HAP-1 (cell line): ENCODE results near the gene BEX1.
"Not testable (repeated sequence)": the region's sequence is repeated elsewhere in the genome, so short reads cannot be mapped to it uniquely, and the experiment has no call there.

Experiments
- DNase-seq, 2 experiments: peaks; one replicate each; pipeline ENCODE4 v3.0.0-alpha.2; 2016 to 2020; ENCODE audit warnings: low spot score in 2 of 2
- H3K27me3 ChIP-seq: fragments of 250-450 bp; sonication (Bioruptor Pico); 2 replicates; pipeline ENCODE4 v1.5.1; 2020; ENCODE audit warnings: low read depth, mild to moderate bottlenecking, moderate library complexity
- H3K36me3 ChIP-seq: fragments of 250-450 bp; sonication (Bioruptor Pico); replicated peaks from 2 replicates; pipeline ENCODE4 v1.5.1; 2020; ENCODE audit warnings: mild to moderate bottlenecking
- H3K4me1 ChIP-seq: fragments of 250-450 bp; sonication (Bioruptor Pico); 2 replicates; pipeline ENCODE4 v1.5.1; 2020; ENCODE audit warnings: mild to moderate bottlenecking
- H3K4me3 ChIP-seq: fragments of 250-450 bp; sonication (Bioruptor Pico); 2 replicates; pipeline ENCODE4 v1.5.1; 2020; ENCODE audit warnings: mild to moderate bottlenecking, moderate library complexity
- H3K9me3 ChIP-seq: fragments of 250-450 bp; sonication (Bioruptor Pico); 2 replicates; pipeline ENCODE4 v1.5.1; 2020; ENCODE audit warnings: mild to moderate bottlenecking, moderate library complexity
- in situ Hi-C: fragments of 300-500 bp; cut with MboI; formaldehyde crosslinking; loops from 3 replicates; pipeline ENCODE4 v1.14.3; 2020; ENCODE audit warnings: low sequenced_read_pairs, inconsistent platforms, mixed read lengths

The BEX1 gene

GRCh38 chrX:103063918-103064434, at the start of gene BEX1:
Gene BEX1 (minus strand): TSS chrX:103064171. CDS start chrX:103063274, 897 bp downstream.
- DNase-seq, result no peak
- H3K27me3 ChIP-seq, result no peaks in the 10 kb centered on the region
- H3K4me3 ChIP-seq, result no peak within 1 kb of the TSS
- no peaks in the 10 kb centered on the region for H3K36me3 ChIP-seq
- H3K4me1 ChIP-seq, result no peaks in the 10 kb centered on the region
- in situ Hi-C loops, result no loop called here
- H3K9me3 ChIP-seq, result no peaks in the 10 kb centered on the region

GRCh38 chrX:103109497-103109896, 45.5 kb upstream of the BEX1 start:
- H3K36me3 ChIP-seq, in situ Hi-C loops, DNase-seq, H3K4me3 ChIP-seq, H3K4me1 ChIP-seq, H3K27me3 ChIP-seq, H3K9me3 ChIP-seq: not testable (repeated sequence)

- H3K27me3 ChIP-seq, result no peaks in the 10 kb centered on the region
- H3K9me3 ChIP-seq, result no peaks in the 10 kb centered on the region
- no peak for DNase-seq
- no peaks in the 10 kb centered on the region for H3K36me3 ChIP-seq
- in situ Hi-C loops, result no loop called here
- H3K4me3 ChIP-seq, result no peak overlapping the region
- H3K4me1 ChIP-seq, result no peaks in the 10 kb centered on the region
Observed at GRCh38 chrX:103107836-103108235, 43.9 kb upstream of the BEX1 start.

- H3K27me3 ChIP-seq, DNase-seq, H3K4me3 ChIP-seq, H3K9me3 ChIP-seq, H3K36me3 ChIP-seq, H3K4me1 ChIP-seq, in situ Hi-C loops: not testable (repeated sequence)
Observed at GRCh38 chrX:103107227-103107737, 43.3 kb upstream of the BEX1 start.

GRCh38 chrX:103104370-103104769, 40.4 kb upstream of the BEX1 start:
- H3K36me3 ChIP-seq, H3K9me3 ChIP-seq, H3K4me1 ChIP-seq, in situ Hi-C loops, H3K4me3 ChIP-seq, H3K27me3 ChIP-seq, DNase-seq: not testable (repeated sequence)

GRCh38 chrX:103103866-103104265, 39.9 kb upstream of the BEX1 start:
- H3K4me3 ChIP-seq, H3K36me3 ChIP-seq, in situ Hi-C loops, H3K27me3 ChIP-seq, H3K9me3 ChIP-seq, H3K4me1 ChIP-seq, DNase-seq: not testable (repeated sequence)

GRCh38 chrX:103101299-103102042, 37.5 kb upstream of the BEX1 start:
- H3K36me3 ChIP-seq, result no peaks in the 10 kb centered on the region
- in situ Hi-C loops, result no loop called here
- DNase-seq, result no peak

GRCh38 chrX:103100484-103100883, 36.5 kb upstream of the BEX1 start:
- no peaks in the 10 kb centered on the region for H3K36me3 ChIP-seq
- H3K4me1 ChIP-seq, result no peaks in the 10 kb centered on the region; the same call in 1 of the 2 replicates
- H3K9me3 ChIP-seq, result no peaks in the 10 kb centered on the region
- DNase-seq, result no peak
- H3K27me3 ChIP-seq, result 0 out of 2 replicates have a peak, but pooled peaks cover 2% of the 10 kb centered on the region
- in situ Hi-C loops, result no loop called here
- H3K4me3 ChIP-seq, result no peak overlapping the region

More at GRCh38 chrX:103101299-103102042, 37.5 kb upstream of the BEX1 start:
- H3K4me1 ChIP-seq, result no peaks in the 10 kb centered on the region; the same call in 1 of the 2 replicates
- H3K4me3 ChIP-seq, result no peak overlapping the region
- H3K9me3 ChIP-seq, result no peaks in the 10 kb centered on the region
- H3K27me3 ChIP-seq, result 0 out of 2 replicates have a peak, but pooled peaks cover 2% of the 10 kb centered on the region

GRCh38 chrX:103099691-103100090, 35.7 kb upstream of the BEX1 start:
- Histone ChIP-seq H3K36me3 (no peaks in the 10 kb centered on the region), H3K9me3 (no peaks in the 10 kb centered on the region), H3K4me3 (no peak overlapping the region), H3K4me1 (no peaks in the 10 kb centered on the region; the same call in 1 of the 2 replicates), H3K27me3 (0 out of 2 replicates have a peak, but pooled peaks cover 2% of the 10 kb centered on the region)
- DNase-seq, result no peak
- in situ Hi-C loops, result no loop called here

- H3K4me3 ChIP-seq, result no peak overlapping the region
- H3K27me3 ChIP-seq, result 0 out of 2 replicates have a peak, but pooled peaks cover 2% of the 10 kb centered on the region
- DNase-seq, result no peak
- no peaks in the 10 kb centered on the region; the same call in 1 of the 2 replicates for H3K4me1 ChIP-seq
- no peaks in the 10 kb centered on the region for H3K9me3 ChIP-seq
- in situ Hi-C loops, result no loop called here
- no peaks in the 10 kb centered on the region for H3K36me3 ChIP-seq
Observed at GRCh38 chrX:103098488-103098887, 34.5 kb upstream of the BEX1 start.

GRCh38 chrX:103092942-103093341, 29.0 kb upstream of the BEX1 start, which contains the start of gene NXF3:
Gene NXF3 (minus strand): TSS chrX:103093143. CDS start chrX:103093023, 120 bp downstream.
- H3K4me3 ChIP-seq, result no peak within 1 kb of the TSS
- in situ Hi-C loops, result no loop called here

GRCh38 chrX:103081051-103081450, 17.1 kb upstream of the BEX1 start:
- no peaks in the 10 kb centered on the region for H3K36me3 ChIP-seq
- H3K4me1 ChIP-seq, result no peaks in the 10 kb centered on the region
- H3K9me3 ChIP-seq, result no peaks in the 10 kb centered on the region
- no peak for DNase-seq
- H3K27me3 ChIP-seq, result no peaks in the 10 kb centered on the region
- no peak overlapping the region for H3K4me3 ChIP-seq
- in situ Hi-C loops, result no loop called here

More at GRCh38 chrX:103092942-103093341, 29.0 kb upstream of the BEX1 start, which contains the start of gene NXF3:
- H3K36me3 ChIP-seq, result no peaks in the 10 kb centered on the region
- no peaks in the 10 kb centered on the region for H3K9me3 ChIP-seq
- no peak for DNase-seq
- H3K4me1 ChIP-seq, result no peaks in the 10 kb centered on the region; the same call in 1 of the 2 replicates
- H3K27me3 ChIP-seq, result no peaks in the 10 kb centered on the region

GRCh38 chrX:103073467-103073866, 9.5 kb upstream of the BEX1 start:
- in situ Hi-C loops, result no loop called here
- Histone ChIP-seq H3K4me3 (no peak overlapping the region), H3K9me3 (no peaks in the 10 kb centered on the region), H3K4me1 (no peaks in the 10 kb centered on the region), H3K36me3 (no peaks in the 10 kb centered on the region), H3K27me3 (no peaks in the 10 kb centered on the region)
- DNase-seq, result no peak

GRCh38 chrX:103066606-103067005, 2.6 kb upstream of the BEX1 start:
- Histone ChIP-seq H3K27me3 (no peaks in the 10 kb centered on the region), H3K4me1 (no peaks in the 10 kb centered on the region), H3K9me3 (no peaks in the 10 kb centered on the region), H3K36me3 (no peaks in the 10 kb centered on the region), H3K4me3 (no peak overlapping the region)
- in situ Hi-C loops, result no loop called here
- DNase-seq, result no peak
